Liver (tissue), 5 donors: ENCODE results near the gene RHOT1. TPM values are rescaled to one million over a fixed set of nuclear protein-coding genes. Genes with fewer than 3 reads are reported as not detected.

Experiments used
- polyA plus RNA-seq, 2 donors: library from polyadenylated mRNA; stranded (reverse) in 1 of 2; unstranded in 1 of 2; fragments of 200-250 nt in 1 of 2; fragments of >200 nt in 1 of 2; fragmentation: Nextera tagmentation in 1 of 2; extraction: Ambion mirVana in 1 of 2; gene quantifications; one replicate each; pipeline versions ENCODE4 v1.2.1 to v1.2.3, GENCODE V29; 2013 to 2015
- small RNA-seq: library from RNA; depleted of rRNA; stranded (forward); fragments of <200 nt; gene quantifications from one replicate; pipeline ENCODE3, GENCODE V24; 2014
- total RNA-seq, 2 donors: library from RNA; depleted of rRNA; stranded (reverse); fragments of >200 nt; gene quantifications; one replicate each; pipeline ENCODE4 v1.2.3, GENCODE V29; 2014
- donor health status: healthy.
- donor health status: healthy.
- donor health status: healthy.

Gene RHOT1
- total and polyA plus RNA-seq, 4 donors: 8.1 to 43.4 (median 17.1) TPM

Small RNAs within 50 kb of the gene (small RNA-seq; reads per million reads assigned to genes)
- not detected for gene UBL5P2

Other genes starting within 250 kb of the RHOT1 start
- 10 to 100 TPM; 15.1 to 20.6 TPM for gene UTP6, start 240.8 kb upstream of the RHOT1 start, total RNA-seq
- 10 to 100 TPM; 12.0 to 20.0 TPM for gene UTP6, start 240.8 kb upstream of the RHOT1 start, polyA plus RNA-seq
- gene SUZ12, start 205.5 kb upstream of the RHOT1 start, total RNA-seq: 10 to 100 TPM; 12.4 to 32.4 TPM
- gene SUZ12, start 205.5 kb upstream of the RHOT1 start, polyA plus RNA-seq: 1 to 10 TPM; 5.2 to 7.0 TPM
- gene LRRC37B, start 135.1 kb upstream of the RHOT1 start, total RNA-seq: 1 to 10 TPM; 5.9 TPM
- 1 to 10 TPM; 1.5 to 3.1 TPM for gene LRRC37B, start 135.1 kb upstream of the RHOT1 start, polyA plus RNA-seq
- gene RHBDL3, start 123.3 kb downstream of the RHOT1 start, total RNA-seq: under 1 TPM; 0.05 to 0.17 TPM
- under 1 TPM in 1 of 2 donors, not detected in 1; 0.02 TPM for gene RHBDL3, start 123.3 kb downstream of the RHOT1 start, polyA plus RNA-seq
- gene C17orf75, start 199.7 kb downstream of the RHOT1 start, total RNA-seq: 10 to 100 TPM in 1 of 2 donors, 1 to 10 TPM in 1; 8.5 to 10.1 TPM
- 1 to 10 TPM; 4.7 to 6.7 TPM for gene C17orf75, start 199.7 kb downstream of the RHOT1 start, polyA plus RNA-seq
- 100 to 1,000 TPM in 1 of 2 donors, 10 to 100 TPM in 1; 74.0 to 142 TPM for gene ZNF207, start 207.7 kb downstream of the RHOT1 start, total RNA-seq
- 10 to 100 TPM; 38.3 to 39.6 TPM for gene ZNF207, start 207.7 kb downstream of the RHOT1 start, polyA plus RNA-seq